K562 (cell line): ENCODE measurements around the gene IL15RA. TPM values are rescaled to one million over a fixed set of nuclear protein-coding genes. Genes with fewer than 3 reads are reported as not detected.

Source experiments
- ARID1B ChIP-seq: fragments of 450-650 bp; IDR thresholded peaks from 2 replicates; pipeline ENCODE4 v1.6.1; 2016; ENCODE audit warnings: antibody characterized with exemption, mild to moderate bottlenecking, inconsistent platforms
- BDP1 ChIP-seq: IDR thresholded peaks from 3 replicates; pipeline ENCODE4 v1.6.1; 2011; ENCODE audit not compliant: insufficient read length, insufficient read depth
- CBX3 ChIP-seq, 2 experiments: IDR thresholded peaks; 1 replicate in 1 of 2; 2 replicates in 1 of 2; pipeline ENCODE4 v1.6.1; 2012; ENCODE audit warnings: inconsistent platforms in 2 of 2, low read length in 2 of 2, borderline replicate concordance in 1 of 2, control low read depth in 1 of 2
- CXXC5 ChIP-seq: fragments of 250-450 bp; sonication (Bioruptor Pico); IDR thresholded peaks from 2 replicates; pipeline ENCODE4 v1.8.0; 2022; ENCODE audit warnings: inconsistent platforms, mild to moderate bottlenecking, moderate library complexity
- EZH2 ChIP-seq: IDR thresholded peaks from 2 replicates; pipeline ENCODE4 v1.6.1; 2012; ENCODE audit warnings: low read depth, mild to moderate bottlenecking, inconsistent platforms, low read length, borderline replicate concordance
- HLTF ChIP-seq: fragments of 450-650 bp; IDR thresholded peaks from 2 replicates; pipeline ENCODE4 v1.6.1; 2016
- MCM7 ChIP-seq, 2 experiments: fragments of 450-650 bp; IDR thresholded peaks; 2 replicates each; pipeline ENCODE4 v1.6.1; 2016 to 2018
- POLR2A ChIP-seq: fragments of 450-650 bp; conservative IDR thresholded peaks from 2 replicates; pipeline ENCODE4 v1.6.1; 2016
- POLR2G ChIP-seq: fragments of 200-400 bp; formaldehyde crosslinking; IDR thresholded peaks from 2 replicates; pipeline ENCODE4 v1.6.1; 2017; ENCODE audit warnings: low read depth, mild to moderate bottlenecking, antibody characterized with exemption, low read length, moderate library complexity
- PTBP1 ChIP-seq: fragments of 200-400 bp; formaldehyde crosslinking; IDR thresholded peaks from 2 replicates; pipeline ENCODE4 v1.6.1; 2017; ENCODE audit warnings: low read depth, low read length
- RBM39 ChIP-seq: fragments of 200-400 bp; formaldehyde crosslinking; optimal IDR thresholded peaks from 2 replicates; pipeline ENCODE3; 2018; ENCODE audit warnings: low read depth, low read length
- TARDBP ChIP-seq: fragments of 450-650 bp; IDR thresholded peaks from 2 replicates; pipeline ENCODE4 v1.6.1; 2016
- XRCC5 ChIP-seq: fragments of 200-400 bp; formaldehyde crosslinking; IDR thresholded peaks from 2 replicates; pipeline ENCODE4 v1.6.1; 2017; ENCODE audit warnings: low read depth, mild to moderate bottlenecking, low read length
- ZNF24 ChIP-seq: fragments of 450-650 bp; IDR thresholded peaks from 2 replicates; pipeline ENCODE4 v1.6.1; 2016
- ZNF431 ChIP-seq: sonication (generic); formaldehyde crosslinking; IDR thresholded peaks from 2 replicates; pipeline ENCODE4 v1.8.0; 2022; ENCODE audit warnings: mild to moderate bottlenecking, missing genetic modification reagents
- ZNF785 ChIP-seq: fragments of 250-450 bp; sonication (Bioruptor Pico); IDR thresholded peaks from 2 replicates; pipeline ENCODE4 v1.4.0; 2020; ENCODE audit warnings: mild to moderate bottlenecking
- polyA plus RNA-seq, 8 experiments: library from polyadenylated mRNA; depleted of rRNA in 4 of 8; stranded (reverse) in 5 of 8; unstranded in 3 of 8; fragments of >200 nt; fragmentation: Nextera tagmentation in 2 of 8; fragmentation: Illumina TruSeq in 1 of 8; extraction: Ambion mirVana in 2 of 8; extraction: Trizol in 1 of 8; gene quantifications; 2 replicates each; pipeline versions ENCODE4 v1.2.1 to v1.2.3, GENCODE V29; 2011 to 2014; ENCODE audit warnings: inconsistent platforms in 1 of 8, missing spikeins in 1 of 8
- total RNA-seq, 7 experiments: library from RNA; depleted of rRNA in 6 of 7; stranded (reverse); fragments of >200 nt in 6 of 7; fragmentation: Illumina TruSeq in 2 of 7; extraction: Trizol in 2 of 7; gene quantifications; 2 replicates each; pipeline versions ENCODE4 v1.2.1 to v1.2.3, GENCODE V29; 2011 to 2021; ENCODE audit warnings: low replicate concordance in 1 of 7
- TF ChIP-seq, protein P1 (sequence below): IDR thresholded peaks from 2 replicates; pipeline ENCODE4 v1.6.1; 2016; ENCODE audit warnings: missing genetic modification characterization, missing compliant biosample characterization
- TF ChIP-seq, protein P2 (sequence below), 2 experiments: fragments of 450-650 bp in 1 of 2; IDR thresholded peaks; 2 replicates each; pipeline ENCODE4 v1.6.1; 2011 to 2017; ENCODE audit warnings: low read depth in 2 of 2, antibody characterized with exemption in 1 of 2, borderline replicate concordance in 1 of 2, low read length in 1 of 2, mild to moderate bottlenecking in 1 of 2, mixed read lengths in 1 of 2; ENCODE audit not compliant: control insufficient read depth in 1 of 2
- TF ChIP-seq, protein P3 (sequence below), 2 experiments: fragments of 450-650 bp; conservative IDR thresholded peaks; 2 replicates each; pipeline ENCODE4 v1.6.1; 2017; ENCODE audit warnings: mild to moderate bottlenecking in 2 of 2, moderate library complexity in 2 of 2
- TF ChIP-seq, protein P4 (sequence below): sonication (generic); formaldehyde crosslinking; IDR thresholded peaks from 2 replicates; pipeline ENCODE4 v1.8.0; 2022; ENCODE audit warnings: mild to moderate bottlenecking, missing genetic modification reagents, borderline replicate concordance

Gene IL15RA
- total and polyA plus RNA-seq, 9 of the 15 experiments (the other 6 are each of a cell fraction or from before 2014, with no cell fraction given), result 1.2 to 11.7 (median 8.0) TPM

DNA sequence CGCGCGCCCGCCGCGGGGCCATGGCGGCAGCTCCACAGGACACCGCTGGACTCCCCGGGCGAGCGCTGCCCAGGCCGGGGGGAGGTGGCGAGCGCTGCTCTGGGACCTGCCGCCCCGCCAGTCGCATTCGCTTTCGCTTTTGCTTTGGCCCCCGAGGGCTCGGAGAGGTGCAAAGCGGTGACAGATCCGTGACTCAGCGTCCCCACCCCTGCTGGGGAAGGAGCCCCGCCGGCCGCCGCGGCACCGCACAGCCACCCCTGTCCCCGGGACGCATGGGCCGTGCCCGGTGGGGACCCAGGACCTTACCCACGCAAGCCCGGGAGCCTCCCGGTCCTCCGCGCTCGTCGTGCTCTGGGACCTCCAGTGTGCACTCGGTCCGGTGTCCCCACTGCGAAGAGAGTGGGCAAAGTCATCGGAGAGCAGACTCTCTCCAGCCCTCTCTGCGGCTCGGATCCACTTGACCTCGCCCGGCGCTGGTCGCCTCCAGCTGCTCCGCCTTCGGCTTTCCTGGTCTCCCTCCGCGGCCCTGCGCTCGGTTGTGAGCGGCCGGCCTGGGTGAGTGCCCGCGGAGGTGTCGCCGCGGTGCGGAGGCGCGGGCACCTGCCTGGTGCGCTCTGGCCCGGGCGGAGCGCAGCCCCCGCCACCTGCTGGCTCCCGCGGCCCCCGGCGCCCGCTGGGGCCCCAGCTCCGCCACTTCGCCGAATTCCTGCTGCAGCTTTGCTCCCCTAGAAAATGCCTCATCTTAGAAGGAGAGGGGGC is at the start of gene IL15RA (continued):
- TF ChIP-seq, protein P1, sequence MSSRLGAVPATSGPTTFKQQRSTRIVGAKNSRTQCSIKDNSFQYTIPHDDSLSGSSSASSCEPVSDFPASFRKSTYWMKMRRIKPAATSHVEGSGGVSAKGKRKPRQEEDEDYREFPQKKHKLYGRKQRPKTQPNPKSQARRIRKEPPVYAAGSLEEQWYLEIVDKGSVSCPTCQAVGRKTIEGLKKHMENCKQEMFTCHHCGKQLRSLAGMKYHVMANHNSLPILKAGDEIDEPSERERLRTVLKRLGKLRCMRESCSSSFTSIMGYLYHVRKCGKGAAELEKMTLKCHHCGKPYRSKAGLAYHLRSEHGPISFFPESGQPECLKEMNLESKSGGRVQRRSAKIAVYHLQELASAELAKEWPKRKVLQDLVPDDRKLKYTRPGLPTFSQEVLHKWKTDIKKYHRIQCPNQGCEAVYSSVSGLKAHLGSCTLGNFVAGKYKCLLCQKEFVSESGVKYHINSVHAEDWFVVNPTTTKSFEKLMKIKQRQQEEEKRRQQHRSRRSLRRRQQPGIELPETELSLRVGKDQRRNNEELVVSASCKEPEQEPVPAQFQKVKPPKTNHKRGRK, result no peak
- TF ChIP-seq POLR2A, result peak; percentile 66; the same call in 1 of the 2 replicates
- TF ChIP-seq HLTF, result 0 out of 2 replicates have a peak, but pooled peaks have one; percentile 25
- peak; percentile 80 for TF ChIP-seq POLR2G
- TF ChIP-seq, protein P2, sequence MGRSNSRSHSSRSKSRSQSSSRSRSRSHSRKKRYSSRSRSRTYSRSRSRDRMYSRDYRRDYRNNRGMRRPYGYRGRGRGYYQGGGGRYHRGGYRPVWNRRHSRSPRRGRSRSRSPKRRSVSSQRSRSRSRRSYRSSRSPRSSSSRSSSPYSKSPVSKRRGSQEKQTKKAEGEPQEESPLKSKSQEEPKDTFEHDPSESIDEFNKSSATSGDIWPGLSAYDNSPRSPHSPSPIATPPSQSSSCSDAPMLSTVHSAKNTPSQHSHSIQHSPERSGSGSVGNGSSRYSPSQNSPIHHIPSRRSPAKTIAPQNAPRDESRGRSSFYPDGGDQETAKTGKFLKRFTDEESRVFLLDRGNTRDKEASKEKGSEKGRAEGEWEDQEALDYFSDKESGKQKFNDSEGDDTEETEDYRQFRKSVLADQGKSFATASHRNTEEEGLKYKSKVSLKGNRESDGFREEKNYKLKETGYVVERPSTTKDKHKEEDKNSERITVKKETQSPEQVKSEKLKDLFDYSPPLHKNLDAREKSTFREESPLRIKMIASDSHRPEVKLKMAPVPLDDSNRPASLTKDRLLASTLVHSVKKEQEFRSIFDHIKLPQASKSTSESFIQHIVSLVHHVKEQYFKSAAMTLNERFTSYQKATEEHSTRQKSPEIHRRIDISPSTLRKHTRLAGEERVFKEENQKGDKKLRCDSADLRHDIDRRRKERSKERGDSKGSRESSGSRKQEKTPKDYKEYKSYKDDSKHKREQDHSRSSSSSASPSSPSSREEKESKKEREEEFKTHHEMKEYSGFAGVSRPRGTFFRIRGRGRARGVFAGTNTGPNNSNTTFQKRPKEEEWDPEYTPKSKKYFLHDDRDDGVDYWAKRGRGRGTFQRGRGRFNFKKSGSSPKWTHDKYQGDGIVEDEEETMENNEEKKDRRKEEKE (IDR thresholded peaks at IDR 0.05; ENCODE audit: borderline replicate concordance in 1 of 2, control insufficient read depth in 1 of 2, low read depth in 2 of 2, low read length in 1 of 2), result no peak
- no peak for TF ChIP-seq ZNF24
- TF ChIP-seq BDP1, result no peak
- TF ChIP-seq ZNF431 (CRISPR knock-in tag), result no peak; the same call in 1 of the 2 replicates
- no peak for TF ChIP-seq ZNF785
- no peak for TF ChIP-seq MCM7 (IDR thresholded peaks at IDR 0.05)
- TF ChIP-seq CBX3 (IDR thresholded peaks at IDR 0.05; ENCODE audit: borderline replicate concordance in 1 of 2, low read length in 2 of 2), result 0 out of 3 replicates have a peak, but pooled peaks of 1 of the 2 experiments have one; percentile 20
- no peak for TF ChIP-seq TARDBP
- TF ChIP-seq, protein P3, sequence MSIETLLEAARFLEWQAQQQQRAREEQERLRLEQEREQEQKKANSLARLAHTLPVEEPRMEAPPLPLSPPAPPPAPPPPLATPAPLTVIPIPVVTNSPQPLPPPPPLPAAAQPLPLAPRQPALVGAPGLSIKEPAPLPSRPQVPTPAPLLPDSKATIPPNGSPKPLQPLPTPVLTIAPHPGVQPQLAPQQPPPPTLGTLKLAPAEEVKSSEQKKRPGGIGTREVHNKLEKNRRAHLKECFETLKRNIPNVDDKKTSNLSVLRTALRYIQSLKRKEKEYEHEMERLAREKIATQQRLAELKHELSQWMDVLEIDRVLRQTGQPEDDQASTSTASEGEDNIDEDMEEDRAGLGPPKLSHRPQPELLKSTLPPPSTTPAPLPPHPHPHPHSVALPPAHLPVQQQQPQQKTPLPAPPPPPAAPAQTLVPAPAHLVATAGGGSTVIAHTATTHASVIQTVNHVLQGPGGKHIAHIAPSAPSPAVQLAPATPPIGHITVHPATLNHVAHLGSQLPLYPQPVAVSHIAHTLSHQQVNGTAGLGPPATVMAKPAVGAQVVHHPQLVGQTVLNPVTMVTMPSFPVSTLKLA (conservative IDR thresholded peaks at IDR 0.05), result peak in 1 of 2 experiments; percentile 68; a peak in 3 of 4 replicates
- TF ChIP-seq PTBP1, result no peak
- TF ChIP-seq ARID1B, result peak; percentile 71
- TF ChIP-seq CXXC5 (CRISPR knock-in tag), result peak; percentile 60
- TF ChIP-seq, protein P4, sequence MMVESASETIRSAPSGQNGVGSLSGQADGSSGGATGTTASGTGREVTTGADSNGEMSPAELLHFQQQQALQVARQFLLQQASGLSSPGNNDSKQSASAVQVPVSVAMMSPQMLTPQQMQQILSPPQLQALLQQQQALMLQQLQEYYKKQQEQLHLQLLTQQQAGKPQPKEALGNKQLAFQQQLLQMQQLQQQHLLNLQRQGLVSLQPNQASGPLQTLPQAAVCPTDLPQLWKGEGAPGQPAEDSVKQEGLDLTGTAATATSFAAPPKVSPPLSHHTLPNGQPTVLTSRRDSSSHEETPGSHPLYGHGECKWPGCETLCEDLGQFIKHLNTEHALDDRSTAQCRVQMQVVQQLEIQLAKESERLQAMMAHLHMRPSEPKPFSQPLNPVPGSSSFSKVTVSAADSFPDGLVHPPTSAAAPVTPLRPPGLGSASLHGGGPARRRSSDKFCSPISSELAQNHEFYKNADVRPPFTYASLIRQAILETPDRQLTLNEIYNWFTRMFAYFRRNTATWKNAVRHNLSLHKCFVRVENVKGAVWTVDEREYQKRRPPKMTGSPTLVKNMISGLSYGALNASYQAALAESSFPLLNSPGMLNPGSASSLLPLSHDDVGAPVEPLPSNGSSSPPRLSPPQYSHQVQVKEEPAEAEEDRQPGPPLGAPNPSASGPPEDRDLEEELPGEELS, result no peak
- TF ChIP-seq XRCC5, result no peak
- no peak for TF ChIP-seq RBM39
- no peak for TF ChIP-seq EZH2
